WI38 (cell line): ENCODE results near the gene COA4.

Source experiments
- H3K4me3 ChIP-seq: 2 replicates; pipeline ENCODE4 v1.5.1; 2011; ENCODE audit warnings: low read depth, mild to moderate bottlenecking, control low read depth, low read length
- CTCF ChIP-seq: IDR thresholded peaks from 2 replicates; pipeline ENCODE4 v1.5.1; 2012; ENCODE audit warnings: low read depth, mild to moderate bottlenecking, control low read depth, low read length

Gene COA4

DNA sequence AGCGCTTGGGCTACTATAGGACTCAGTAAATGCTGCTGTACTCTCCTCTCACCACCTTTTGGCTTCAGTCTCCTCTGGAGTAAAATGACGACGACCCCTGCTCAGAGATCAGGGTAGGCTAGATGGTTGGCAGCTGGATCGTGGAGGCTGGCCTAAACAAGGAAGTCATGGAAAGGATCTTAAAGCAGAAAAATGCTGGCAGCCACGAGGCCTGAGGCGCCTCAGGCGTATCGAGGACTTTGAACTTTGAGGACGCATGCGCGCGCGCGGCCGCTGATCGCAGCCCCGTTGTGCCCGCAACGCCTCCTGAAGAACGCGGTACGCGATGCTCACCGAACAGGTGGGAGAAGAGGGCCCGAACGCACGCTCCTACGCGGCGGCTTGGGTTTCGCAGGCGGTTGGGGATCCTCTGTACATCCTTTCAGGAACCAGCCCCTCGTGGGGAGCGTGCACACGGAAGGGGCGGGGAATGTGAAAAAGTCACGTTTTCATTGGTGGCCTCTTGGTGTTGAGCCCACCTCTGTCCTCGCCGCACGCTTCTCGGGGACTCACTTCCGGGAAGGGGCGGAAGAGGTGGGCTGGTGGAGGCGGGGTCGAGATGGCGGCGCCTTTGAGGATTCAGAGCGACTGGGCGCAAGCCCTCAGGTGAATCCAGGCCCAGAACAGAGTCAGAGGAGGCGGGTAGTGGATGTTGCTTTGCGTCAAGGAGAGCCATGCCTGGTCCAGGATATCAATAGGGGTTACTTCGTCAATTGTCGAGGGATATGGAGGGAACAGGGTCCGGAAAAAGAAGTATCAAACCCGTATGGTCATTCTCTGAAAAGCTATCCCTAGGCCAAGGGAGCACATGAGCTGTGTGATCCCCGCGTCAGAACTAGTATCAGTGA lies at the start of gene COA4, which contains the start of gene PAAF1:
Gene COA4, minus strand, starts transcription at position 423 of the 887 bp plus-strand sequence. CDS start 3,468 bp downstream, outside the sequence.
Gene PAAF1, plus strand, starts transcription at position 576 of the 887 bp plus-strand sequence. Its CDS starts 23 bp downstream, at position 599.
- peak within 1 kb of the TSS; percentile 93 for H3K4me3 ChIP-seq
- TF ChIP-seq CTCF, result no peak

GRCh38 chr11:73921180-73921579 lies 44.5 kb upstream of the COA4 start:
- no peak for TF ChIP-seq CTCF
- no peak overlapping the region for H3K4me3 ChIP-seq

DNA sequence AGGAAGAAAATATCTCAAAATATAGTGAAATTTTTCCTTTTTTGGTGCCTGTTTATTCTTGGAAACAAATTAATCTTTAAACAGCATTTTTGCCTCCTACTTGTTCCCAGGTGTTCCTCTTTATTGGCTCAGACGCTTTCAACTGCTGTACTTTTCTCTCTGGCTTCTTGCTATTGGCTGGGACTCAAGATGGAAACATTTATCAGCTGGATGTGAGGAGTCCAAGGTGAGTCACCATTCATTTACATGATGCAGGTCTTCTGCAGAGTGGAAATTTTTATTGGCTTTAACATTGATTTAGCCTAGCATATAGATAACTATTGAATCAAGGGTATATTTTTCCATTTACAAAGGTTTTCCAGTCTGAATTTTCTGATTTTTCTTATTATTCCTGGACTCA lies 39.8 kb upstream of the COA4 start:
- no peak overlapping the region for H3K4me3 ChIP-seq

GRCh38 chr11:73914284-73914683 lies 37.6 kb upstream of the COA4 start:
- TF ChIP-seq CTCF, result no peak

More for the DNA sequence above, 39.8 kb upstream of the COA4 start:
- TF ChIP-seq CTCF, result no peak

GRCh38 chr11:73913472-73913871 lies 36.8 kb upstream of the COA4 start:
- TF ChIP-seq CTCF, result no peak
- no peak overlapping the region for H3K4me3 ChIP-seq

More at GRCh38 chr11:73914284-73914683, 37.6 kb upstream of the COA4 start:
- H3K4me3 ChIP-seq, result no peak overlapping the region

- H3K4me3 ChIP-seq, result no peak overlapping the region
- no peak for TF ChIP-seq CTCF
These were observed 35.4 kb upstream of the COA4 start for GRCh38 chr11:73912026-73912425.

GRCh38 chr11:73907191-73907590 lies 30.5 kb upstream of the COA4 start:
- H3K4me3 ChIP-seq, result no peak overlapping the region
- no peak for TF ChIP-seq CTCF
